Ammon's horn (tissue), 1 donor: ENCODE results near the gene CHIT1.

Experiments used
- DNase-seq: peaks from one replicate; pipeline ENCODE4 v3.0.0-alpha.2; 2016; ENCODE audit warnings: low spot score

The CHIT1 gene

GRCh38 chr1:203188686-203189232, 40.7 kb downstream of the CHIT1 start:
- no peak for DNase-seq

- peak; percentile 54 for DNase-seq
Observed at GRCh38 chr1:203187689-203188264, 41.7 kb downstream of the CHIT1 start.

- DNase-seq: no peak
Observed at GRCh38 chr1:203187304-203187685, 42.2 kb downstream of the CHIT1 start.

- peak; percentile 69 for DNase-seq
Observed at GRCh38 chr1:203186446-203187303, 42.8 kb downstream of the CHIT1 start, which contains the start of gene CHI3L1. CHI3L1 (minus strand) TSS chr1:203186704; CDS start chr1:203186623, 81 bp downstream.

GRCh38 chr1:203186091-203186445, 43.4 kb downstream of the CHIT1 start:
- no peak for DNase-seq

- DNase-seq: no peak
Observed at GRCh38 chr1:203185585-203185984, 43.9 kb downstream of the CHIT1 start.

GRCh38 chr1:203185061-203185461, 44.4 kb downstream of the CHIT1 start:
- no peak for DNase-seq

- DNase-seq: no peak
Observed at GRCh38 chr1:203184467-203184866, 45.0 kb downstream of the CHIT1 start.

- no peak for DNase-seq
Observed at GRCh38 chr1:203183828-203184227, 45.6 kb downstream of the CHIT1 start.

GRCh38 chr1:203182387-203182953, 47.0 kb downstream of the CHIT1 start:
- DNase-seq: no peak

- no peak for DNase-seq
Observed at GRCh38 chr1:203181586-203182386, 47.7 kb downstream of the CHIT1 start.

- DNase-seq: no peak
Observed at GRCh38 chr1:203180611-203181330, 48.7 kb downstream of the CHIT1 start.

GRCh38 chr1:203179667-203180005, 49.8 kb downstream of the CHIT1 start:
- DNase-seq: no peak

GRCh38 chr1:203178821-203179666, 50.4 kb downstream of the CHIT1 start:
- no peak for DNase-seq

GRCh38 chr1:203178083-203178482, 51.4 kb downstream of the CHIT1 start:
- DNase-seq: no peak

- DNase-seq: no peak
Observed at GRCh38 chr1:203177470-203178039, 51.9 kb downstream of the CHIT1 start.

GRCh38 chr1:203177036-203177405, 52.5 kb downstream of the CHIT1 start:
- DNase-seq: no peak

- DNase-seq: no peak
Observed at GRCh38 chr1:203176273-203177035, 53.0 kb downstream of the CHIT1 start.

- DNase-seq: peak; percentile 81
Observed at GRCh38 chr1:203175827-203176241, 53.6 kb downstream of the CHIT1 start.
